HG03460 (cell line): Measurements from ENCODE around the gene BCAR3.
"Not testable (repeated sequence)": the region's sequence is repeated elsewhere in the genome, so short reads cannot be mapped to it uniquely, and the experiment has no call there.

Source experiments
- ATAC-seq: cut with Tn5 transposase; IDR thresholded peaks from one replicate; pipeline ENCODE4 v1.9.1; 2021; ENCODE audit not compliant: unreplicated experiment

The BCAR3 gene

GRCh38 chr1:93556291-93556690, 125.3 kb downstream of the BCAR3 start:
- no peak for ATAC-seq

- ATAC-seq = no peak
These were observed 126.5 kb downstream of the BCAR3 start for GRCh38 chr1:93554883-93555872.

- not testable (repeated sequence) for ATAC-seq
These were observed 127.6 kb downstream of the BCAR3 start for GRCh38 chr1:93553886-93554490.

GRCh38 chr1:93552741-93553455, 128.7 kb downstream of the BCAR3 start:
- no peak for ATAC-seq

GRCh38 chr1:93549811-93550210, 131.8 kb downstream of the BCAR3 start:
- no peak for ATAC-seq

GRCh38 chr1:93549131-93549530, 132.5 kb downstream of the BCAR3 start:
- ATAC-seq = no peak

- ATAC-seq = no peak
These were observed 135.3 kb downstream of the BCAR3 start for GRCh38 chr1:93546162-93546863.

GRCh38 chr1:93542398-93542797, 139.2 kb downstream of the BCAR3 start:
- no peak for ATAC-seq

GRCh38 chr1:93541045-93541444, 140.6 kb downstream of the BCAR3 start:
- no peak for ATAC-seq

- ATAC-seq = no peak
These were observed 143.7 kb downstream of the BCAR3 start for GRCh38 chr1:93537924-93538323.

GRCh38 chr1:93537396-93537795, 144.2 kb downstream of the BCAR3 start:
- ATAC-seq = no peak

- no peak for ATAC-seq
These were observed 148.0 kb downstream of the BCAR3 start for GRCh38 chr1:93533677-93534076.

GRCh38 chr1:93532780-93533378, 148.8 kb downstream of the BCAR3 start:
- ATAC-seq = no peak

- ATAC-seq = no peak
These were observed 150.4 kb downstream of the BCAR3 start for GRCh38 chr1:93531193-93531592.

GRCh38 chr1:93528412-93528811, 153.2 kb downstream of the BCAR3 start:
- ATAC-seq = no peak

GRCh38 chr1:93526431-93526830, 155.2 kb downstream of the BCAR3 start:
- no peak for ATAC-seq

- no peak for ATAC-seq
These were observed 156.2 kb downstream of the BCAR3 start for GRCh38 chr1:93525431-93525830.

- no peak for ATAC-seq
These were observed 158.9 kb downstream of the BCAR3 start for GRCh38 chr1:93522721-93523120.

- no peak for ATAC-seq
These were observed 160.0 kb downstream of the BCAR3 start for GRCh38 chr1:93521618-93522017.

GRCh38 chr1:93519199-93519829, 162.3 kb downstream of the BCAR3 start:
- no peak for ATAC-seq
